GM21825 (cell line): ENCODE measurements around the gene CRISP1.
A peak's percentile ranks its signal among the peaks of the same experiment; 100 is the strongest.
"Not testable (repeated sequence)": the region's sequence is repeated elsewhere in the genome, so short reads cannot be mapped to it uniquely, and the experiment has no call there.

Source experiments
- ATAC-seq: cut with Tn5 transposase; IDR thresholded peaks from one replicate; pipeline ENCODE4 v1.9.1; 2021; ENCODE audit warnings: mild to moderate bottlenecking, moderate library complexity; ENCODE audit not compliant: unreplicated experiment

The CRISP1 gene

DNA sequence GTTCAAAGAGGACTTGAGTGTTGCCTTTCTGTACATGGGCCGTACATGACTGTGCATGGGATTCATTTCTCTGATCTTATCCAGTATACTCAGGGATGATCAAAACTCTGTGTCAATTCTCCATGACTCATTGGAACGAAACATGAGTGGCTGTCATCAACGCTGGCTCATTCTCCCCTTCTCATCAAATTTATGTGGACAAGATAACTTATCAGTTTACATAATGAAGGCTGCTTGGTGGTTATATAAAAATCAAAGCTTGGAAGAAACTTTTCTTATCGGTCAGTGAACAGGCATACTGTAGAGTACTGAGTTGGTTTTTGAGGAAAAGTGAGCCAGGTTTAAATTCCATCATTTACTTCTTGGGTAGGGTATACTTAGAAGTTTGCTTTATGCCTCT, 24.9 kb downstream of the CRISP1 start:
- ATAC-seq = no peak

GRCh38 chr6:49839957-49840356, 26.4 kb downstream of the CRISP1 start:
- ATAC-seq = no peak

DNA sequence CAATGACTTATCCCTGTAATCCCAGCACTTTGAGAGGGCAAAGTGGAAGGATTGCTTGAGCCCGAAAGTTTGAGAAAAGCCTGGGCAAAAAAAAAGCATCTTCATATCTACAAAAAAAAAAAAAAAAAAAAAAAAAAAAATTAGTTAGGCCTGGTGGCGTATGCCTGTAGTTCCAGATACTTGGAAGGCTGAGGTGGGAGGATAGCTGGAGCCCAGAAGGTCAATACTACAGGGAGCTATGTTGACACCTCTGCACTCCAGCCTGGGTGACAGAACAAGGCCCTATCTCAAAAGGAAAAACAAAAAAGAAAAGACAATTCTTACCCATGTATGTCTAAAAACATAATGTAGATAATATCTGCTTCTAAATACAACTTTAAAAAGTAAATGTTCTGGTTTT, 27.2 kb downstream of the CRISP1 start:
- no peak for ATAC-seq

DNA sequence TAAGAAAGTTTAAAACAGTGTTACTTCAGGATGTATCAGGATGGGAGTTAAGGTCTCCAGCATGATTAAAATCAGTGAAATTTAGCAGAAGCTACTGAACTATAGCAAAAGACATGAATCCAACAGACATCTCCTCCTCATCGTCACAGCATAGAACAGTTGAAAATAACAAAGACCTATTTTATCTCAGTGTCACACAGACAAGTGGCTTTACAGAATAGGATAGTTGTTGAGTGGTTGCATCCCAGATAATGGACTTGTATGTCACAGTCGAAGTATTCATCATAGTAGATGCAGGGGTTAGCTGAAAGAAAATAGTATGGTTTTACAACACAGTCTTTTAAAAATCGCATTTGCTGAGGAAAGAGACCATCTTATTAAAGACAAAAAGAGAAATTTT, 31.2 kb downstream of the CRISP1 start:
- no peak for ATAC-seq

GRCh38 chr6:49833386-49833785, 32.9 kb downstream of the CRISP1 start:
- ATAC-seq = no peak

DNA sequence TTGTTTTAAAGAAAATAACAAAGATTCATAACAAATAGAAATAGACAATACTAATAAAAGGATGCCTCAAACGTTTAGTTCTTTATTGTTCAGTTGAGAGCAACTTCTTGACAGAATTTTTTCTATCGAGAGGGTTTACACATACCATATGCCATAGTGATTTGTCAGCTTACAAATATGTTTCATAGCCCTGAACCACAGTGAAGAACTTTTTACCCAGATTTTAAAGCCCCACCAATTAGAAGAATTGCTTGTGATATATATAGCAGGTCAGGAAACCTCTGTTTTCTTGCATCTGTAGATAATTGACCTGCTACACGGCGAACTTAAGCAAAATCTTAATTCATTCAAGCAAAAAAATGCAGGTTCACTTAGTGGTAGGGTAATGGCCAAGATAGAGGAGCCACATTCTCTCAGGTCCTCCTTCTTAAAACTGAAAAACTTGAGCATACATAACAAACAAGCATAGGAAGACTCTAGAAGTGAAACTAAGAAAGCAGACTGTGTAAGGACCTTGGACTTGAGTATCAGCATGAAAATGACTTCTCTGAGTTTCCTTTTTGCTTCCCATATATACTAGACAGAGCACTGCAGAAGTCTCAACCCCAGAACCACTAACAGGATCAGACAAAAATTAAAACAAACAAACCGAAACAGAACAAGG, 39.5 kb downstream of the CRISP1 start:
- peak; percentile 99 for ATAC-seq

GRCh38 chr6:49815166-49815565, 51.2 kb downstream of the CRISP1 start:
- ATAC-seq = no peak

DNA sequence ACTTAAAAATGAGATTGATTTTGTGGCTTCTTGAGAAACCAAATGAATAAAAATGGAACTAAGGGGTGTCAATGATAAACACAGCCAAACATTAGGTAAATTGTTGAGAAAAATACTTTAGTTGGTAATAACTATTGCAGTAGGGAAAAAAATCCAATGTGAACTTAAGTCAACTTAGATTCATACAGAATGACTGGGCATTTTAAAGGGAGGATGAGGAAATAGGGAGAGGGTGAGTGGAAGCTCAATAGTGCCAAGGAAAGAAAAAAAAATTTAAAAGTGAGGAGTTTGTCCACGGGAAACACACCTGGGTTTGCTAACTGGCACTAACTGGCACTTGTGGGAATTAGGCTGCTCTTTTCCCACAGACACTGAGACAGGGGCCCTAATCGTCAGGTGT, 53.1 kb downstream of the CRISP1 start:
- no peak for ATAC-seq

- no peak for ATAC-seq
These were observed 60.2 kb downstream of the CRISP1 start for GRCh38 chr6:49806145-49806544.

DNA sequence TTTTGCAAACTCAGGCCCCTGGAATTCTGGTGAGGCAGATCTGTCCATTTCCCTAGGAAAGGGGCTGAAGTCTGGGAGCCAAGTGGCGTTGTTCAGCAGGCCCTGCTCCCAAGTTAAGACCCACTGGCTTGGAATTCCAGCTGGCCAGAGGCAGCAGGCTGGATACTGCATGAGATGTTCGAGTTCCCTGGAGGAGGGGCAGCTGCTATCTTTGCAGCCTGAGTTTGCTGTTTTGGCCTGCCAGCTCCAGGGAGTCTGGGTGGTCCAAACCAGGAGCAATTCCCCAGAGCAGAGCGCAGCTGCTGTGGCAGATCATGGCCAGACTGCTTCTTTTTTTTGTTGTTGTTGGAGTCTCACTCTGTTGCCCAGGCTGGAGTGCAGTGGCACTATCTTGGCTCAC, 61.1 kb downstream of the CRISP1 start:
- ATAC-seq = no peak

DNA sequence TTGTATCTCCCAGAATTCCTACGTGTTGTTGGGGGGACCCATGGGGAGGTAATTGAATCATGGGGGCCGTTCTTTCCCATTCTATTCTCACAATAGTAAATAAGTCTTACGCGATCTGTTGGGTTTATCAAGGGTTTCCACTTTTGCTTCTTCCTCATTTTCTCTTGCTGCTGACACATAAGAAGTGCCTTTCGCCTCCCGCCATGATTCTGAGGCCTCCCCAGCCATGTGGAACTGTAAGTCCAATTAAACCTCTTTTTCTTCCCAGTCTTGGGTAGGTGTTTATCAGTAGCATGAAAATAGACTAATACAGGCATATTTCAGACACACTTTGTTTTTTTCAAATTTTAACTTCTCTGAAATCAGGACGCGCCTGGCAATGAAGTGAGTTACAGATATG, 64.8 kb downstream of the CRISP1 start:
- ATAC-seq = no peak

GRCh38 chr6:49799090-49799489, 67.2 kb downstream of the CRISP1 start:
- no peak for ATAC-seq

DNA sequence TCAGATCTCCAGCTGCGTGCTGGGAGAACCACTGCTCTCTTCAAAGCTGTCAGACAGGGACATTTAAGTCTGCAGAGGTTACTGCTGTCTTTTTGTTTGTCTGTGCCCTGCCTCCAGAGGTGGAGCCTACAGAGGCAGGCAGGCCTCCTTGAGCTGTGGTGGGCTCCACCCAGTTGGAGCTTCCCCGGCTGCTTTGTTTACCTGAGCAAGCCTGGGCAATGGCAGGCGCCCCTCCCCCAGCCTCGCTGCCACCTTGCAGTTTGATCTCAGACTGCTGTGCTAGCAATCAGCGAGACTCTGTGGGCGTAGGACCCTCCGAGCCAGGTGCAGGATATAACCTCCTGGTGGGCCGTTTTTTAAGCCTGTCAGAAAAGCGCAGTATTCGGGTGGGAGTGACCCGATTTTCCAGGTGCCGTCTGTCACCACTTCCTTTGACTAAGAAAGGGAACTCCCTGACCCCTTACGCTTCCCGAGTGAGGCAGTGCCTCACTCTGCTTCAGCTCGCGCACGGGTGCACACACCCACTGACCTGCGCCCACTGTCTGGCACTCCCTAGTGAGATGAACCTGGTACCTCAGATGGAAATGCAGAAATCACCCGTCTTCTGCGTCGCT, 69.4 kb downstream of the CRISP1 start:
- not testable (repeated sequence) for ATAC-seq

DNA sequence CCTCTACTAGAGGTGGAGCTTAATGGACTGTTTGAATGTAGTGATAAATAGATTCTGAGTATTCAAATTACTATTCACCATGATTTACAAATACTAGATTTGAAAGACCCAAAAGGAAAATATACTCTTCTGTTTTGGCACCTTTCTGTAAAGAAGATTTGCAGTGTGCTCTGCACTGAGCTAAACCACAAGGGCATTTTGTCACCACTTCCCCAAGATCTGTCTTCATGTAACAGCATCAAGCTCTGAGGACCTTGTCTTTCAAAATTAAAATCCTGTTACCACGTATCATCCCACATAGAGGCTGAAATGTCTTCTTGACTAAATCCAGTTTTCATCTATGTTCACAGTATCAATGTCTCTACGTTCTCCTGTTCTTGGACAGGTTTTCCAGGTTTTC, 76.0 kb downstream of the CRISP1 start:
- no peak for ATAC-seq

GRCh38 chr6:49787176-49787575, 79.2 kb downstream of the CRISP1 start, which contains the start of gene PGK2:
Gene PGK2 (minus strand): TSS chr6:49787285. CDS start chr6:49787187, 98 bp downstream.
- no peak for ATAC-seq

DNA sequence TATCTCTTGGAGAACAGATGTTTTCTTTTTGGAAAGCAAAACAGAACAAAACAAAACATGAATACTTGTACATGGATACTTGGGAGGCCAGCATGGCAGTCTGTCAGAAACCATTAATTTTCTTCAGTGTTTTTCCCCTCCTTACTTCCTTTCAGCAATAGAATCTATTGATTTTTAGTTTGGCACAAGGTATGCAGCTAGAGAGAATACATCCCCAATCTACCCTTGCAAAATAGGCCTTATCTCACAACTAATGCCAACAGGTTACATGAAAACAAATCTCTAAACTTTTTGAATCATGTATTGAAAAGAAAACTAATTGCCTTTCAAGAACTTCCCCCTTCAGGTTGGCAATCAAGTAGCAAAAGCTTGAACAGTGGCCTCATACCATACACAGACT, 82.1 kb downstream of the CRISP1 start:
- ATAC-seq = no peak
